ENCODE results near the gene SCFD2.
"Not testable (repeated sequence)": the region's sequence is repeated elsewhere in the genome, so short reads cannot be mapped to it uniquely, and the experiment has no call there.

Gene SCFD2

DNA sequence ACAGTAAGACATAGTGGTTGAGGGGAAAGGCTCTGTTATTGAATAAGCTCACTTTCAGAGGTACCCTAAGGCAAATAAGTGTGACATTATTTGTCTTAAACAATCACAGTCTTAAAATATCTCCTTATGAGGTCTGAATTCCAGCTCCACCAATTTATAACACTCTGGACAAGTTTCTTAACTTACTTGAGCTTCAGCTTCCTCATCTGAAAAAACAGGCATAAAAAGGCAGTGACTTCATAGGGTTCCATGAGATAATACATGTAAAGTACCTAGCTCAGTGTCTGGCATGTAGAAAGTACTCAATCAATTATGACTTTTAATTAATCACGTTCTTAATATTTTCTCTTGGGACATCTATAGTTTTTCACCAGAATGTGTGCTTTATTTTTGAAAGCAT lies 301.3 kb downstream of the SCFD2 start:
- Mint-ChIP-seq H3K27me3 (ENCODE audit: low read depth) (no peaks in the 10 kb centered on the region), H3K36me3 (ENCODE audit: low read depth) (no peaks in the 10 kb centered on the region), H3K27ac (peak overlapping the region in 1 of 3 experiments; percentile 69), H3K9me3 (peaks cover 3% of the 10 kb centered on the region), H3K4me1 (no peaks in the 10 kb centered on the region), H3K4me3 (no peak overlapping the region)
- TF ChIP-seq, protein P1, sequence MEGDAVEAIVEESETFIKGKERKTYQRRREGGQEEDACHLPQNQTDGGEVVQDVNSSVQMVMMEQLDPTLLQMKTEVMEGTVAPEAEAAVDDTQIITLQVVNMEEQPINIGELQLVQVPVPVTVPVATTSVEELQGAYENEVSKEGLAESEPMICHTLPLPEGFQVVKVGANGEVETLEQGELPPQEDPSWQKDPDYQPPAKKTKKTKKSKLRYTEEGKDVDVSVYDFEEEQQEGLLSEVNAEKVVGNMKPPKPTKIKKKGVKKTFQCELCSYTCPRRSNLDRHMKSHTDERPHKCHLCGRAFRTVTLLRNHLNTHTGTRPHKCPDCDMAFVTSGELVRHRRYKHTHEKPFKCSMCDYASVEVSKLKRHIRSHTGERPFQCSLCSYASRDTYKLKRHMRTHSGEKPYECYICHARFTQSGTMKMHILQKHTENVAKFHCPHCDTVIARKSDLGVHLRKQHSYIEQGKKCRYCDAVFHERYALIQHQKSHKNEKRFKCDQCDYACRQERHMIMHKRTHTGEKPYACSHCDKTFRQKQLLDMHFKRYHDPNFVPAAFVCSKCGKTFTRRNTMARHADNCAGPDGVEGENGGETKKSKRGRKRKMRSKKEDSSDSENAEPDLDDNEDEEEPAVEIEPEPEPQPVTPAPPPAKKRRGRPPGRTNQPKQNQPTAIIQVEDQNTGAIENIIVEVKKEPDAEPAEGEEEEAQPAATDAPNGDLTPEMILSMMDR (IDR thresholded peaks at IDR 0.05; ENCODE audit: unreplicated experiment in 3 of 3) = no peak

GRCh38 chr4:53061091-53061850 lies 304.6 kb downstream of the SCFD2 start:
- H3K9me3 Mint-ChIP-seq = no peaks in the 10 kb centered on the region
- H3K36me3 Mint-ChIP-seq (ENCODE audit: low read depth) = no peaks in the 10 kb centered on the region
- TF ChIP-seq, protein P1 (IDR thresholded peaks at IDR 0.05; ENCODE audit: unreplicated experiment in 3 of 3) = no peak
- no peaks in the 10 kb centered on the region for H3K27me3 Mint-ChIP-seq (ENCODE audit: low read depth)
- H3K4me3 Mint-ChIP-seq = no peak overlapping the region
- H3K4me1 Mint-ChIP-seq = no peaks in the 10 kb centered on the region
- no peak overlapping the region for H3K27ac Mint-ChIP-seq

DNA sequence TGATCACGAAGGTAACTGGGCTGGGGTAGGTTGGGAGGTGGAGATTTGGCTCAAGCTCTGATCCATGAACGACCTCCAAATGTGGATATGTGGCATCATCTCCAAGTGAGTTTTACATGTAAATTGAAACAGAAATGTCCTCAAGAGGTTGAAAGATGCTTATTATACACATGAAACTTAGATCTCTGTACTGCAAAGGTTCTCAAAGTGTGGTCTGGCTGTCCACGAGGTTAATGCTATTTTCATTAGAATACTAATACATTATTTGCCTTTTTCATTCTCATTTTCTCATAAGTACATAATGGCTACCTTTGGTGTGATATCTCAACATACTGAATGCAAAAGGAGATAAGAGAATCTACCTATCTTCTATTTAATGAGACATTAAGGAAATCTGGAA lies 305.6 kb downstream of the SCFD2 start:
- H3K27me3 Mint-ChIP-seq (ENCODE audit: low read depth) = no peaks in the 10 kb centered on the region
- H3K27ac Mint-ChIP-seq = no peak overlapping the region
- peaks cover 9% of the 10 kb centered on the region for H3K4me1 Mint-ChIP-seq
- TF ChIP-seq, protein P1 (IDR thresholded peaks at IDR 0.05; ENCODE audit: unreplicated experiment in 3 of 3) = no peak
- H3K9me3 Mint-ChIP-seq = no peaks in the 10 kb centered on the region
- H3K4me3 Mint-ChIP-seq = no peak overlapping the region
- H3K36me3 Mint-ChIP-seq (ENCODE audit: low read depth) = no peaks in the 10 kb centered on the region

GRCh38 chr4:53059871-53060270 lies 306.0 kb downstream of the SCFD2 start:
- no peaks in the 10 kb centered on the region for H3K9me3 Mint-ChIP-seq
- peaks cover 11% of the 10 kb centered on the region for H3K4me1 Mint-ChIP-seq
- H3K27me3 Mint-ChIP-seq (ENCODE audit: low read depth) = no peaks in the 10 kb centered on the region
- H3K27ac Mint-ChIP-seq = no peak overlapping the region
- TF ChIP-seq, protein P1 (IDR thresholded peaks at IDR 0.05; ENCODE audit: unreplicated experiment in 3 of 3) = no peak
- no peak overlapping the region for H3K4me3 Mint-ChIP-seq
- H3K36me3 Mint-ChIP-seq (ENCODE audit: low read depth) = no peaks in the 10 kb centered on the region

- H3K27me3 Mint-ChIP-seq (ENCODE audit: low read depth) = no peaks in the 10 kb centered on the region
- TF ChIP-seq, protein P1 (IDR thresholded peaks at IDR 0.05; ENCODE audit: unreplicated experiment in 3 of 3) = no peak
- no peak overlapping the region for H3K4me3 Mint-ChIP-seq
- H3K27ac Mint-ChIP-seq = no peak overlapping the region
- H3K36me3 Mint-ChIP-seq (ENCODE audit: low read depth) = no peaks in the 10 kb centered on the region
- peaks cover 11% of the 10 kb centered on the region for H3K4me1 Mint-ChIP-seq
- H3K9me3 Mint-ChIP-seq = no peaks in the 10 kb centered on the region
These were observed 306.6 kb downstream of the SCFD2 start for GRCh38 chr4:53059256-53059655.

GRCh38 chr4:53057679-53058078 lies 308.2 kb downstream of the SCFD2 start:
- Mint-ChIP-seq H3K9me3 (no peaks in the 10 kb centered on the region), H3K4me1 (peaks cover 11% of the 10 kb centered on the region), H3K36me3 (ENCODE audit: low read depth) (no peaks in the 10 kb centered on the region), H3K4me3 (no peak overlapping the region), H3K27ac (no peak overlapping the region), H3K27me3 (ENCODE audit: low read depth) (no peaks in the 10 kb centered on the region)
- TF ChIP-seq, protein P1 (IDR thresholded peaks at IDR 0.05; ENCODE audit: unreplicated experiment in 3 of 3) = no peak

GRCh38 chr4:53057108-53057507 lies 308.8 kb downstream of the SCFD2 start:
- not testable (repeated sequence) for H3K4me3 Mint-ChIP-seq; H3K27ac Mint-ChIP-seq; H3K9me3 Mint-ChIP-seq; H3K36me3 Mint-ChIP-seq (ENCODE audit: low read depth); H3K27me3 Mint-ChIP-seq (ENCODE audit: low read depth)
- peaks cover 11% of the 10 kb centered on the region for H3K4me1 Mint-ChIP-seq

Measured in nephron (organoid).